Stimulated activated CD4-positive, alpha-beta T cell treated with anti-CD3 and anti-CD28 coated beads, Interleukin-2, amount 100 ng/mL, for 4 hours (primary cell): Measurements from ENCODE around the gene HEPACAM.

Source experiments
- DNase-seq: peaks from one replicate; pipeline ENCODE4 v3.0.0-alpha.2; 2020; ENCODE audit warnings: low read depth

Gene HEPACAM

DNA sequence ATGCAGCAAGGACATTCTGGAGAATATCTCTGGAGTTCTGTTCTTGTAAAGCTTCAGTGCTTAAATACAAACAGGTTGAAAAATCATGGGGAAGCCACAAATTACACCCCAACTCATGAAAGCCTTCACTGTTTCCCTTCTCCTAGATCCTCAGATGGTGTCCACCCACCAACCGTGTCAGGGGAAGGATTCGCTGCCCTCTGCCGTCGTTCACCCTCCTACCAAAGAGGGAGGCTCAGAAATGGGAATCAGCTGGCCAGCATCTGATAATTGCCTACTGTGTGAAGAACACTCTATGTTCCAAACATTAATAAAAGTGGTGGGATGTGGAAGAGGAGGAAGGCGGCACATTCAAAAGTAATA lies 7.4 kb upstream of the HEPACAM start:
- no peak for DNase-seq

DNA sequence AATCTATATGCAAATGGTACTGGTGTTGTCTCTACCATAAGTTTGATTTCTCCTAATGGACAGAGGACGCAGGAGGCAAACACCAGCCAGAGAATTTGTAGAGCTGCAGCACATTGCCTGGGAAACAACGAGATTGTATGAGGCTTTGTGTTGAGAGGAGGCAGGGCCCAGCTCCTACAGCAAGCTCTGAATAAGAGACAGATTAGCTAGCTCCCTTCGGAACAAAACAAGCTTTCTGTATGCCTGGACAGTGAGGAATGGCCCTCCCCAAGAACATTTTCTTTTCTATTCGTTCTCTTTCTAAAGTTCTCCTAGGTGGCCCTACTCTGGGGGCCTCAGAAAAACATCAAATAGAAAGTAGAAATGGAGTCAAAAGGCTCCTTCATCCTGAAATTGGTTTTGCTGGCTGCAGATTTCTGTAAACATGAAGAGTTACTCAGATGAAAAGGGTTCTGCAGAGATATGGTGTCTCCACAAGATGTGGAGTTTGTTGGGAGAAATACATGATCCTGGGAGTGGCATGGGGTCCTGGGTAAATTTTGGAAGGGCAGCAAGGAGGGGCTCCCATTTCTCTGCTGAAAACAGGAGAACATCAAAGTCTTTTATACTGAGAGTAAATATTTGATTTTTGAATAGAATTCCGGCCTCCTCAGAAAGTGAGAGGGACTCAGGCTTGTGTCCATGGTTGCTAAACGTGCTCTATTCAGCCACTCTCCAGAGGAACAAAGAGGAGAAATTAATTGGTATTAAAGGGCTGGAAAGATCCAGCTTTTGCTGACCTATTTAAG lies 6.8 kb upstream of the HEPACAM start:
- DNase-seq = no peak

DNA sequence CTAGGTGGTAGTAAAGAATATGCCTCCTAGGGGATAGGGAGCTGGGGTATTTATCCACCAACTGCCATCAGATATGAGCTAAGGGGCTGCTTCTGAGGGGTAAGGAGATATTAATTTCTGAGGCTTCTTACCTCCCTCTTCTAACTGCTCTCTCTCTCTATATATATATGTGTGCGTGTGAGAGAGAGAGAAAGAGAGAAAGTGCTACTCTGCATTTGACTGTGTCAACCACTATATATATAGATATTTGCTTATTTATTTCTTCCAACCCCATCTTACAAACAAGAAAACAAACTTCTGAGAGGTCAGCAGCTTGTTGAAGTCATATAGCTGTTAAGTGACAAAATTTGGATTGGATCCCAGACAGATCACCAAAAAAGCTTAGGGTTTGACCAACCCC lies 5.9 kb upstream of the HEPACAM start:
- no peak for DNase-seq

GRCh38 chr11:124938970-124939369 lies 3.1 kb upstream of the HEPACAM start:
- DNase-seq = no peak

- DNase-seq = no peak
These were observed 2.4 kb upstream of the HEPACAM start for GRCh38 chr11:124938206-124938765.

DNA sequence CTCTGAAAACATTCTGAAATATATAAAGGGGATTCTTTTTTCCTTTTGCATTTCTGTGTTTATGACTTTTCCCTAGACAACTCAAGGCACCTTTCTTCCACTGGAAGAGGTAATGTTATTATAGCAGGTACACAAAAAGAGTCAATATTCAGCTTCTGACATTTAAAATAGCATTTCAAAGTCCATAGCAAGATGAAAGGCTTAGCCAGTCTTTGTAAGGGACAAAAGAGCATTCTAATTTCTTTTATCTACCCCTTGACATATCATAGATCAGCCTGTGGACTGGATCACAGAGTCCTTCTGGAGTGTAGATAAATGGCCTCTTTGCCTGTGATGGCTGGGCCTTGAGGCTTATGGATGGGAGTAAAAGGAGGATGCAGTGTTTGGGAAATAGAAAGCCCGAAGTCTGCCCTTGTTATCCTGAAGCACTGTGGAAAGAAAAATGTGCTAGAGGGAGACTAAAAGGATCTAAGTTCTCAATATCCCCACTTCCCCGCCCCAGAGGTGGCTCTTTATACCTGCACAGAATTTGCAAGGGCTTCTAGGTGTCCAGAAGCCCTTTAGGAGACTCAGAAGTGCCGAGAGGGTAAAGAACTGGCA lies 1.6 kb upstream of the HEPACAM start:
- no peak for DNase-seq

DNA sequence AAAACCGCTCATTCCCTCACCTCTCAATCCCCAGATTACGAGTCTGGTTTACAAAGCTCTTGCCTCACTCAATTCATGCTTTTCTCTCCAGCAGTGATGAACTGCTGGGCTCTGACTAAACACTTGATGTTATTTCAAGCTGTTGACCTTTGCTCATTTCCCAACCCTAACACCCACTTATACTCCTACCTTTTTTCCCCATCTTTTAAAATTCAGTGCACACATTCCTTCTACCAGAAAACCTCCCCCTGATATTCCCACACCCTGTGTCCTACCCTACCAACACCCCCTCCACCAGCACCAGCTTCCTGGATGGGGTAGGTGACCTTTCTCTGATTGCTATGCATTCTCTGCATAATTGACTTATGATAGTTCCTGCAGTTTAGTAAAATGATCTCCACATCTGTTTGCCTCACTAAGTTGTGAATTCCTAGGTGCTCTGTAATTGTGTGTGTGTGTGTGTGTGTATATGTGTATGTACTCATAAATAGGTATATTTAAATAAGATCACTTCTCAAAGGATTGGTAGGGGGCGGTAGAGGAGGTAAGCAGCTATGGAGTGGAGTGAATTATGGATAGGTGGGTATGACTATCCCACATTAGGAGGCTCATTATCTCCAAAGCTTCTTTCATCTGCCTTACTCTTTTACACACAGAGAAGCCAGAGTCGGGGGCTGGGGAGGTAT lies 842 bp downstream of the HEPACAM start:
- DNase-seq = no peak

- DNase-seq = no peak
These were observed 5.0 kb downstream of the HEPACAM start for GRCh38 chr11:124930799-124931198.

DNA sequence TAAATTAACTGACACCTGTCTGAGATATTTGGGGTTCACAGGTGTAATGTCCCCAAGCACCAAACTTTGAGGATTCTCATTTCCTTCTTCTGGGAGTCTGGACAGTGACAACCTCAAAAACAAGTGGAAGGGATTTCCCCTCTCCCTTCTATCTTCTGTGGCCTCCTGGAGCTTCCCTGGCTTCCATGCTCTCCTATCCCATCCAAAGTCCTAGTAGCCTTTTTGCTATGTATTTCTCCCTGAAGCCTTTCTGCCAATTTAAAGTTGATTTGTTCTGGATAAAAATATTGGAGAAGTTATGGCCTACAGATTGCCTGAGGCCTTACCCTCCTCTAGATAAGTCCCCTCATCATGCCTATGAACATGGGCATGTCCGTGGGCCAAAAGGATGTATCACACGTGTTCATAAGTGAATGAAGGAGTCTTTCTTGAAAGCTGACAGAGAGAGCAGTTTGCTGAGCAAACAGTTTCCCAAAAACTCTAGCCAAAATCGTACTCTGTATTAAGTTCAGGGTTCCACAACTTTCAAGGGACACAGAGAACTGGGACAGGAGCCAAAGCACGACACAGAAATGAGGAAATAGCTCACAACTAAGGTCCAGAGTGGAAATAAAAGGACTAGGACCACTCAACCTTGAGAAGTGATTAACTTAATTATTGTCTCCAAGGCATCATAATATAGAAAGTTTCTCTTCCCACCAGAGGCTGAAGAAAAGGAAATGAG lies 6.7 kb downstream of the HEPACAM start:
- no peak for DNase-seq

DNA sequence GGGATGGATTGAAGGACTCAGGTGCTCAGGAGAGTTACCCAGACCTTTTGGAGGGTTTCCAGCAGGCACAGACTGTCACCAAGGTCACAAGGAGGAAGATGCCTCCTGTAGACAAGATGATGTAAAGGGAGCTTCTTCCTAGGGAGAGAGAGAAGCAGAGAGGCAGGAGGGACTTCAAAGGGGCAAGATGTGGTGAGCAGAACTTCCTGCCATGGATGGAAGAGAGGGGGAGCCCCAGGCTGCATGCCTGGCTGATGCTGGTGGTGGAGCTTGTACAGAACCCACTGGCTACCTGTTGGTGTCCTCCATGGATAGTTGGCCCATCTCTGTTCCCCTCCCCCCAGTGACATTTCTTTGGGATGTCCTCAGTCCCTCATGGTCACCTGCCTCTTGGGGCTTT lies 12.6 kb downstream of the HEPACAM start:
- DNase-seq = no peak

DNA sequence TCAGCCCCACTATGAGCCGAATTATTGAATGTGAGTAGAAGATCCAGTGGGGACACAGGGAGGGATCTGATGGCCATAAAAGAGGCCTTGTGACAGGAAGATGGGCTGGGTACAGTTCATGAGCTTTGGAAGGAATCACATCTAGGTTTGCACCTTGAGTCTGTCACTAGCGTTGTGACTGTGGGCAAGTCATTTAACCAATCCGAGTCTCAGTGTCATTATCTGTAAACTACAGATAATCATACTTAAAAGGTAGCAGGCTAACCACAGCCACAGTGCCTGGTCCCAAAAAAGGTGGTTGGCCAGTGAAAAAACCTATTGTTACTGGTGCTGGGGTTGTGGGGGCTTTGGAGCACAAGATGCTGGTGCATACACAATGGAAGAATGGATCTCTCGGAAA lies 13.0 kb downstream of the HEPACAM start:
- DNase-seq = no peak

GRCh38 chr11:124920870-124921609 lies 14.8 kb downstream of the HEPACAM start:
- DNase-seq = peak; percentile 76

DNA sequence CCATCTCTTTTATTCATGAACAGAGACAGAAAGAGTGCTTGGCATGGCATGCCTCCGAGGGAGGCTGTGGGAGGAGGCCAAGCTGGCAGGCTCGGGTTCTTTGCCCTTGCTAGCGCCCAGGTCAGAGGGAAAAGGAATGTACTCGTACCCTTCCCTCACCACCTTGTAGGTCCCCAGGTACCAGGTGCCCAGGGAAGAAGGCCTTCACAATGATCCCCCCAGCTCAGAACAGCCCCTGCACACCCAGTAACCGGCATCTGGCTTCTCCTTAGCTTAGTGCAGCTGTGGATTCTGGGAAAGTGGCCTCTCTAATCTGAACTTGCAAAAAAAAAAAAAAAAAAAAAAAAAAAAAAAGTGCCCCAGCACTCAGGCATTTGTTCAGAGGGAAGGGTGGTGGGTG lies 15.5 kb downstream of the HEPACAM start:
- DNase-seq = no peak

DNA sequence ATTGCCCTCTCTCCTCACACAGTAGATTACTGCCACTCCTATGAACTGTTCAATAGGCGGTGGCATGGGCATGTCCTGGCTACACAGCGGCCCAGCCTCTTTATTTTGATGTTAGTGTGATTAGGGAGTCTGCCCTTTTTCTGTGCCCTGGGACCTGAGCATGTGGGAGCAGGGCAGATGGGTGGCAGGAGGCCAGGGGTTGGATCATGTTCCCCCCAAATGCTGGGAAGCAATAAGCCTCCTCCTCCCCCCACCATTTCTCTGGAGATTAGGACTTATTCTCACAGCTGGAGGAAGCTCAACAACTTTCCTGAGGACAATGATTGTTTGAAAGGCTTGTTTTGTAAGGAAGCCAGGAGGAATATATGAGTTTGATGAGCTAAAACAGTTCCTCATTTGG lies 15.9 kb downstream of the HEPACAM start:
- no peak for DNase-seq

DNA sequence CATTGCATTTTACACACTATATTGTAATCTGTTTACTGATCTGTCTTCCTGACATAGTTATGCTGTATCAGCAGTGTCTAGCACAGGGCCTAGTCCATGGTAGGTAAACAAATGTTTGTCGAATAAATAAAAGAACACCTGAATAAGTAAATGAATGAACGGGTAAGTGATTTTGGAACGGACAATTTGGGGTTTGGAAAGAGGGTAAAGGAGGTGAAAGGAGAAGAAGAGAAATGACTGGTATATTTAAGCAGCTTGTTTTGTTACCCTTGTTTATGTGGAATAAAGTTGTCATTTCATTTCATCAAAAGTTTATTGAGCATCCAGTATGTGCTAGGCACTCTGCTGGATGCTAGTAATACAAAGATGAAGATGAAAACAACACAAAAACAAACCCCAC lies 16.9 kb downstream of the HEPACAM start, which contains the start of gene HEPN1:
Gene HEPN1 (plus strand): TSS at position 301 of the 400 bp plus-strand sequence.
- DNase-seq = no peak

- no peak for DNase-seq
These were observed 18.7 kb downstream of the HEPACAM start for GRCh38 chr11:124917115-124917637.

DNA sequence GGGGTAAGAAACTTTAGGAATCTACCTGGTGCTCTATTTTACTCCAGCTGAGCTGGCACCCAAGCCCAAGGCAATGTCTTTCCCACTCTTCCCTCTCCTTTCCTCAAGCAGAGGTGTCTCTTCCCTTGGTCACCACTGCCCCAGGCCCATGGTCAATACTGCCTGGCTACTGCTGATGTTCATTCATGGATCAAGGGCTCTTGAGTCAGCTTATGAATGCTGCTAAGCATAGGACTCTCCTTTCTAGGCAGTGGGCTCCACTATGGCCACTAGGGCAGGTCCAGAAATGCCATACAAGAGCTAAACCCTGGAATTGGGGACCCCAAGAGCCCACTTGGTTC lies 19.5 kb downstream of the HEPACAM start:
- no peak for DNase-seq

DNA sequence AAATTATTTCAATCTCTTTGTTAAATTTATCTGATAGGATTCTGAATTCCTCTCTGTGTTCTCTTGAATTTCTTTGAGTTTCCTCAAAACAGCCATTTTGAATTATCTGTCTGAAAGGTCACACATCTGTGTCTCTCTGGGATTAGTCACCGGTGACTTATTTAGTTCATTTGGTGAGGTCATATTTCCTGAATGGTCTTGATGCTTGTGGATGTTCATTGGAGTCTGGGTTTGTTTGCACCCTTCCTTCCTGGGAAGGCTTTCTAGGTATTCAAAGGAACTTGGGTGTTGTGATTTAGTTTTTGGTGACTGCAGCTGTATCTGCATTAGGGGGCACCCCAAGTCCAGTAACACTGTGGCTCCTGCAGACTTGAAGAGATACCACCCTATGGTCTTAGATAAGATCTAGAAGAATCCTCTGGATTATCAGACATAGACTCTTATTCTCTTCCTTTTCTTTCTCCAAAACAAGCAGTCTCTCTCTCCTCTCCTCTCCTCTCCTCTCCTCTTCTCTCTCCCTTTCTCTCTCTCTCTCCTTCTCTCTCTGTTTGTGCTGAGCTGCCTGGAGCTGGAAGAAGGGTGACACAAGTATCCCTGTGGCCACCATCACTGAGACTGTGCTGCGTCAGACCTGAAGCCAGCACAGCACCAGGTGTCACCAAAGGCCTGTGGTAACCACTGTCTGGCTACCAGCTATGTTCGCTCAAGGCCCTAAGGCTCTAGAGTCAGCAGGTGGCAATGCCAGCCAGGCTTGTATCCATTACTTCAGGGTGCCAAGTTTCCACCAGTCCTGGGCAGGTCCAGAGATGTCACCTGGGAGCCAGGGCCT lies 20.1 kb downstream of the HEPACAM start:
- DNase-seq = no peak

GRCh38 chr11:124902616-124903015 lies 33.2 kb downstream of the HEPACAM start:
- no peak for DNase-seq

DNA sequence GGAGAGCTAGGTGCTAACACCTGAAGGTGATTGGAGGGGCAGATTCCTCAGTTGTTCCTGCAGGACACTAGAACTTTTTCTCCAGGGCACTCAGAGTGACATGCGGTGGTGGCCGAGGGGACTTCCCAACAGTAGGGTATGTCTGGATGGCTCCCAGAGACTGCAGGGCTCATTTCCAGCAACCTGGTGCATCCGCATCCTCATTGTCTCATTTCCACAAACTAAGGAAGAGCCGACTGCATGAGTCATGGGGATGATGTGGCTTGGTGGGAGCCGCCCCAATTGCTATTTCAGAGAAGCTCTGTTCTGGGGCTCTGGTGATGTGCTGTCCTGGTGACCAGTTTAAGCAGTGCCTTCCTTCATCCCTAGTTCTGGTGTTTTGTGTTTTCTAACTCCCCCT lies 35.4 kb downstream of the HEPACAM start:
- DNase-seq = no peak
